HepG2 (cell line): Measurements from ENCODE around the gene VARS1. TPM values are rescaled to one million over a fixed set of nuclear protein-coding genes. Genes with fewer than 3 reads are reported as not detected.

Experiments used
- ARNT2 ChIP-seq: sonication (generic); formaldehyde crosslinking; IDR thresholded peaks from 2 replicates; pipeline ENCODE4 v1.8.0; 2022; ENCODE audit warnings: mild to moderate bottlenecking, low read depth, missing genetic modification reagents, moderate library complexity
- BORCS8-MEF2B ChIP-seq: sonication (generic); formaldehyde crosslinking; IDR thresholded peaks from 2 replicates; pipeline ENCODE4 v1.8.0; 2022; ENCODE audit warnings: mild to moderate bottlenecking, missing genetic modification reagents
- CENPX ChIP-seq: sonication (generic); formaldehyde crosslinking; IDR thresholded peaks from 2 replicates; pipeline ENCODE4 v1.9.0; 2021; ENCODE audit warnings: mild to moderate bottlenecking, missing genetic modification reagents, moderate library complexity
- EP300 ChIP-seq, 3 experiments: sonication (generic) in 1 of 3; formaldehyde crosslinking in 1 of 3; IDR thresholded peaks; 2 replicates each; pipeline versions ENCODE4 v1.5.1 to v1.6.1; 2011 to 2020; ENCODE audit warnings: low read depth in 2 of 3, low read length in 2 of 3, borderline replicate concordance in 1 of 3, improper control_type of control experiment in 1 of 3, mild to moderate bottlenecking in 1 of 3, missing genetic modification reagents in 1 of 3, moderate library complexity in 1 of 3
- GABPB1 ChIP-seq: IDR thresholded peaks from 2 replicates; pipeline ENCODE4 v1.6.1; 2016; ENCODE audit warnings: mild to moderate bottlenecking, missing genetic modification reagents, moderate library complexity, missing compliant biosample characterization
- GTF2F1 ChIP-seq: fragments of 150-350 bp; IDR thresholded peaks from 2 replicates; pipeline ENCODE4 v1.6.1; 2014; ENCODE audit warnings: low read length
- HDAC2 ChIP-seq: sonication (generic); formaldehyde crosslinking; IDR thresholded peaks from 2 replicates; pipeline ENCODE4 v1.4.0; 2020; ENCODE audit warnings: missing genetic modification reagents
- ISL2 ChIP-seq: sonication (generic); formaldehyde crosslinking; IDR thresholded peaks from 2 replicates; pipeline ENCODE4 v1.5.0; 2020; ENCODE audit warnings: missing genetic modification reagents
- KLF13 ChIP-seq: sonication (generic); formaldehyde crosslinking; IDR thresholded peaks from 2 replicates; pipeline ENCODE4 v1.4.0; 2020; ENCODE audit warnings: mild to moderate bottlenecking, missing genetic modification reagents
- MAF1 ChIP-seq: sonication (generic); formaldehyde crosslinking; IDR thresholded peaks from 2 replicates; pipeline ENCODE4 v1.5.0; 2020; ENCODE audit warnings: missing genetic modification reagents, borderline replicate concordance
- MTA1 ChIP-seq: sonication (generic); formaldehyde crosslinking; IDR thresholded peaks from 2 replicates; pipeline ENCODE4 v1.4.0; 2020; ENCODE audit warnings: missing genetic modification reagents, mild to moderate bottlenecking, borderline replicate concordance
- NBN ChIP-seq: fragments of 450-650 bp; conservative IDR thresholded peaks from 2 replicates; pipeline ENCODE4 v1.6.1; 2017
- RBAK ChIP-seq: sonication (generic); formaldehyde crosslinking; IDR thresholded peaks from 2 replicates; pipeline ENCODE4 v1.5.1; 2020; ENCODE audit warnings: mild to moderate bottlenecking, missing genetic modification reagents
- RORA ChIP-seq: sonication (generic); formaldehyde crosslinking; IDR thresholded peaks from 2 replicates; pipeline ENCODE4 v1.5.0; 2020; ENCODE audit warnings: mild to moderate bottlenecking, missing genetic modification reagents, moderate library complexity
- SMC3 ChIP-seq: IDR thresholded peaks from 2 replicates; pipeline ENCODE4 v1.6.1; 2011; ENCODE audit warnings: low read length, improper control_type of control experiment
- STAG1 ChIP-seq: sonication (generic); formaldehyde crosslinking; IDR thresholded peaks from 2 replicates; pipeline ENCODE4 v1.4.0; 2020; ENCODE audit warnings: missing genetic modification reagents
- TCF12 ChIP-seq, 2 experiments: fragments of 450-650 bp in 1 of 2; sonication (generic) in 1 of 2; formaldehyde crosslinking in 1 of 2; IDR thresholded peaks; 2 replicates each; pipeline versions ENCODE4 v1.6.1 to v1.8.0; 2017 to 2022; ENCODE audit warnings: antibody characterized with exemption in 1 of 2, mild to moderate bottlenecking in 1 of 2, missing genetic modification reagents in 1 of 2, moderate library complexity in 1 of 2
- THYN1 ChIP-seq: sonication (generic); formaldehyde crosslinking; IDR thresholded peaks from 2 replicates; pipeline ENCODE4 v1.8.1; 2023; ENCODE audit warnings: low read depth, mild to moderate bottlenecking, moderate library complexity, missing genetic modification reagents, borderline replicate concordance
- ZBTB7B ChIP-seq: sonication (generic); formaldehyde crosslinking; IDR thresholded peaks from 2 replicates; pipeline ENCODE4 v1.4.0; 2020; ENCODE audit warnings: missing genetic modification reagents
- ZNF10 ChIP-seq: sonication (generic); formaldehyde crosslinking; IDR thresholded peaks from 2 replicates; pipeline ENCODE4 v1.4.0; 2020; ENCODE audit warnings: mild to moderate bottlenecking, low read depth, missing genetic modification reagents, borderline replicate concordance
- ZNF121 ChIP-seq: sonication (generic); formaldehyde crosslinking; IDR thresholded peaks from 2 replicates; pipeline ENCODE4 v1.5.0; 2020; ENCODE audit warnings: mild to moderate bottlenecking, missing genetic modification reagents
- ZNF282 ChIP-seq: fragments of 450-650 bp; IDR thresholded peaks from 2 replicates; pipeline ENCODE4 v1.6.1; 2018; ENCODE audit not compliant: partially characterized antibody
- ZNF468 ChIP-seq: sonication (generic); formaldehyde crosslinking; IDR thresholded peaks from 2 replicates; pipeline ENCODE4 v1.8.0; 2022; ENCODE audit warnings: mild to moderate bottlenecking, moderate library complexity, missing genetic modification reagents
- ZNF503 ChIP-seq: sonication (generic); formaldehyde crosslinking; IDR thresholded peaks from 2 replicates; pipeline ENCODE4 v1.4.0; 2020; ENCODE audit warnings: missing genetic modification reagents
- ZSCAN9 ChIP-seq: IDR thresholded peaks from 2 replicates; pipeline ENCODE4 v1.6.1; 2016; ENCODE audit warnings: borderline replicate concordance
- polyA plus RNA-seq, 8 experiments: library from polyadenylated mRNA; depleted of rRNA in 3 of 8; stranded (reverse) in 7 of 8; unstranded in 1 of 8; fragments of >200 nt; fragmentation: Illumina TruSeq in 4 of 8; extraction: Trizol in 4 of 8; gene quantifications; 2 replicates each; pipeline versions ENCODE4 v1.2.1 to v1.2.3, GENCODE V29; 2011 to 2016; ENCODE audit warnings: low read depth in 4 of 8, missing spikeins in 1 of 8, mixed read lengths in 1 of 8; ENCODE audit not compliant: insufficient read depth in 1 of 8
- total RNA-seq, 5 experiments: library from RNA; depleted of rRNA; stranded (reverse); fragments of >200 nt; fragmentation: Illumina TruSeq; extraction: Trizol; gene quantifications; 2 replicates each; pipeline ENCODE4 v1.2.3, GENCODE V29; 2016; ENCODE audit warnings: low read depth in 1 of 5
- TF ChIP-seq, protein P1 (sequence below): sonication (generic); formaldehyde crosslinking; IDR thresholded peaks from 2 replicates; pipeline ENCODE4 v1.8.0; 2022; ENCODE audit warnings: mild to moderate bottlenecking, missing genetic modification reagents; ENCODE audit not compliant: insufficient replicate concordance

VARS1 gene
- total and polyA plus RNA-seq, 2 of the 13 experiments (the other 11 are each of a cell fraction or from before 2014, with no cell fraction given), result 14.7 to 56.1 TPM

GRCh38 chr6:31806470-31807272, 11.1 kb upstream of the VARS1 start, which contains the start of gene LSM2 (continued):
- TF ChIP-seq ZNF503 (CRISPR knock-in tag) (peak; percentile 78; the same call in 1 of the 2 replicates), GTF2F1 (no peak), NBN (no peak), ZSCAN9 (CRISPR knock-in tag) (peak; percentile 76; the same call in 1 of the 2 replicates), ISL2 (CRISPR knock-in tag) (peak; percentile 61; the same call in 1 of the 2 replicates), TCF12 (IDR thresholded peaks at IDR 0.05) (no peak), TCF12 (CRISPR knock-in tag; IDR thresholded peaks at IDR 0.05) (peak; percentile 55; the same call in 1 of the 2 replicates), RORA (CRISPR knock-in tag) (no peak), MTA1 (CRISPR knock-in tag) (peak; percentile 97), KLF13 (CRISPR knock-in tag) (no peak), GABPB1 (peak; percentile 92), ZNF10 (CRISPR knock-in tag) (no peak), BORCS8-MEF2B (peak; percentile 95), ZNF468 (CRISPR knock-in tag) (peak; percentile 83; the same call in 1 of the 2 replicates), MAF1 (CRISPR knock-in tag) (no peak; the same call in 1 of the 2 replicates), EP300 (IDR thresholded peaks at IDR 0.05; ENCODE audit: low read depth in 2 of 2, low read length in 2 of 2) (peak in 1 of 2 experiments; percentile 43; a peak in 2 of 4 replicates), EP300 (CRISPR knock-in tag; IDR thresholded peaks at IDR 0.05; ENCODE audit: borderline replicate concordance) (no peak; the same call in 1 of the 2 replicates), RBAK (CRISPR knock-in tag) (0 out of 2 replicates have a peak, but pooled peaks have one; percentile 52), ZBTB7B (CRISPR knock-in tag) (peak; percentile 86), ZNF121 (CRISPR knock-in tag) (no peak), CENPX (CRISPR knock-in tag) (no peak), HDAC2 (CRISPR knock-in tag) (peak; percentile 92), ZNF282 (no peak), THYN1 (peak; percentile 57; the same call in 1 of the 2 replicates), SMC3 (no peak), ARNT2 (CRISPR knock-in tag) (peak; percentile 97), STAG1 (CRISPR knock-in tag) (peak; percentile 43)
- TF ChIP-seq, protein P1, sequence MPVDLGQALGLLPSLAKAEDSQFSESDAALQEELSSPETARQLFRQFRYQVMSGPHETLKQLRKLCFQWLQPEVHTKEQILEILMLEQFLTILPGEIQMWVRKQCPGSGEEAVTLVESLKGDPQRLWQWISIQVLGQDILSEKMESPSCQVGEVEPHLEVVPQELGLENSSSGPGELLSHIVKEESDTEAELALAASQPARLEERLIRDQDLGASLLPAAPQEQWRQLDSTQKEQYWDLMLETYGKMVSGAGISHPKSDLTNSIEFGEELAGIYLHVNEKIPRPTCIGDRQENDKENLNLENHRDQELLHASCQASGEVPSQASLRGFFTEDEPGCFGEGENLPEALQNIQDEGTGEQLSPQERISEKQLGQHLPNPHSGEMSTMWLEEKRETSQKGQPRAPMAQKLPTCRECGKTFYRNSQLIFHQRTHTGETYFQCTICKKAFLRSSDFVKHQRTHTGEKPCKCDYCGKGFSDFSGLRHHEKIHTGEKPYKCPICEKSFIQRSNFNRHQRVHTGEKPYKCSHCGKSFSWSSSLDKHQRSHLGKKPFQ (CRISPR knock-in tag), result peak; percentile 63
